Loucy (cell line): ENCODE data around the gene SUFU.

Experiments
- EZH2phosphoT487 ChIP-seq: fragments of 200-600 bp; IDR thresholded peaks from 2 replicates; pipeline ENCODE4 v1.6.1; 2018; ENCODE audit warnings: antibody characterized with exemption, mild to moderate bottlenecking, moderate library complexity, borderline replicate concordance
- TF ChIP-seq, protein P1 (sequence below): fragments of 200-600 bp; sonication (generic); conservative IDR thresholded peaks from 2 replicates; pipeline ENCODE4 v1.5.1; 2014; ENCODE audit warnings: mild to moderate bottlenecking, antibody characterized with exemption, low read length

GRCh38 chr10:102658802-102659201, 155.0 kb downstream of the SUFU start:
- TF ChIP-seq, protein P1, sequence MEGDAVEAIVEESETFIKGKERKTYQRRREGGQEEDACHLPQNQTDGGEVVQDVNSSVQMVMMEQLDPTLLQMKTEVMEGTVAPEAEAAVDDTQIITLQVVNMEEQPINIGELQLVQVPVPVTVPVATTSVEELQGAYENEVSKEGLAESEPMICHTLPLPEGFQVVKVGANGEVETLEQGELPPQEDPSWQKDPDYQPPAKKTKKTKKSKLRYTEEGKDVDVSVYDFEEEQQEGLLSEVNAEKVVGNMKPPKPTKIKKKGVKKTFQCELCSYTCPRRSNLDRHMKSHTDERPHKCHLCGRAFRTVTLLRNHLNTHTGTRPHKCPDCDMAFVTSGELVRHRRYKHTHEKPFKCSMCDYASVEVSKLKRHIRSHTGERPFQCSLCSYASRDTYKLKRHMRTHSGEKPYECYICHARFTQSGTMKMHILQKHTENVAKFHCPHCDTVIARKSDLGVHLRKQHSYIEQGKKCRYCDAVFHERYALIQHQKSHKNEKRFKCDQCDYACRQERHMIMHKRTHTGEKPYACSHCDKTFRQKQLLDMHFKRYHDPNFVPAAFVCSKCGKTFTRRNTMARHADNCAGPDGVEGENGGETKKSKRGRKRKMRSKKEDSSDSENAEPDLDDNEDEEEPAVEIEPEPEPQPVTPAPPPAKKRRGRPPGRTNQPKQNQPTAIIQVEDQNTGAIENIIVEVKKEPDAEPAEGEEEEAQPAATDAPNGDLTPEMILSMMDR = no peak
- no peak for TF ChIP-seq EZH2phosphoT487
